Breast epithelium (tissue), 4 donors: Measurements from ENCODE around the gene STIMATE. TPM values are rescaled to one million over a fixed set of nuclear protein-coding genes. Genes with fewer than 3 reads are reported as not detected.

Experiments used
- DNase-seq, 2 donors: peaks; one replicate each; pipeline ENCODE4 v3.0.0-alpha.2; 2019; ENCODE audit warnings: low spot score in 2 of 2
- H3K27ac ChIP-seq, 2 donors: fragments of 200-600 bp; sonication (generic) in 1 of 2; one replicate each; pipeline ENCODE4 v1.5.1; 2016 to 2019; ENCODE audit warnings: mild to moderate bottlenecking in 1 of 2
- H3K27me3 ChIP-seq, 2 donors: fragments of 200-600 bp; sonication (generic) in 1 of 2; one replicate each; pipeline versions ENCODE4 v1.5.1 to v1.6.0; 2017 to 2019; ENCODE audit warnings: control low read depth in 1 of 2, mild to moderate bottlenecking in 1 of 2
- H3K36me3 ChIP-seq: fragments of 200-600 bp; one replicate; pipeline ENCODE4 v1.5.1; 2019
- H3K4me1 ChIP-seq, 2 donors: fragments of 200-600 bp; sonication (generic); one replicate each; pipeline ENCODE4 v1.5.1; 2016 to 2019; ENCODE audit warnings: control low read depth in 1 of 2
- H3K4me3 ChIP-seq, 3 donors: fragments of 200-600 bp; sonication (generic); 1 replicate in 2 of 3; 2 replicates in 1 of 3; pipeline ENCODE4 v1.5.1; 2016 to 2019; ENCODE audit warnings: mild to moderate bottlenecking in 3 of 3, moderate library complexity in 2 of 3
- H3K9me3 ChIP-seq, 2 donors: fragments of 200-600 bp; sonication (generic) in 1 of 2; one replicate each; pipeline ENCODE4 v1.5.1; 2016 to 2019; ENCODE audit warnings: control low read depth in 1 of 2
- POLR2A ChIP-seq: fragments of 450-650 bp; IDR thresholded peaks from one replicate; pipeline ENCODE4 v1.6.1; 2016; ENCODE audit warnings: antibody characterized with exemption, mild to moderate bottlenecking, moderate library complexity
- POLR2AphosphoS5 ChIP-seq, 3 donors: sonication (generic); formaldehyde crosslinking; IDR thresholded peaks; one replicate each; pipeline ENCODE4 v1.6.1; 2017; ENCODE audit warnings: antibody characterized with exemption in 3 of 3
- intact Hi-C: fragments of 100-400 bp; cut with DNase I; formaldehyde crosslinking; loops from one replicate; pipeline ENCODE4 v1.15.1; 2023; ENCODE audit warnings: low total_unique reads
- total RNA-seq, 3 donors: library from RNA; depleted of rRNA; stranded (reverse); fragments of >200 nt; gene quantifications; one replicate each; pipeline ENCODE4 v1.1.0, GENCODE V29; 2016
- TF ChIP-seq, protein P1 (sequence below), 3 donors: fragments of 450-650 bp; IDR thresholded peaks; one replicate each; pipeline ENCODE4 v1.5.1; 2016 to 2017; ENCODE audit warnings: antibody characterized with exemption in 3 of 3, mild to moderate bottlenecking in 3 of 3, moderate library complexity in 3 of 3

The STIMATE gene
- total RNA-seq, 3 donors from 2014 or later = 14.0 to 18.7 (median 14.7) TPM

DNA sequence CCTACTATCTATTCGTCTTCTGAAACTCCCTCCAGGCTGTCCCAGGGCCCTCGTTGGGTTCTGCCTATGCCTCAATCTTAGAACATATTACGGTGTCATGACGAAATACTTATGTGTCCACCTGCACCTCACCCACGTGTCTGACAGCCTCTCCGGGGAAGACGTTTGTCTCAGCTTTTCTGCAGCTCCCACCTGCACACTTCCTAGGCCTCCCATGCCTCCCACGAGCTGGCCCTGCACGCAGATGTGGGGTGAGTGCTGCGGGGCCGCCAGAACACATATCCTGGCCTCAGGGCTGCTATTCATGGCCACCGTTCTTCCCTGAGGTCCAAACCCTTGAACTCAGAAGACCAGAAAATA, 55.4 kb downstream of the STIMATE start:
- H3K4me1 ChIP-seq = no peaks in the 10 kb centered on the region
- DNase-seq = no peak
- H3K36me3 ChIP-seq = no peaks in the 10 kb centered on the region
- no peak for TF ChIP-seq POLR2AphosphoS5 (IDR thresholded peaks at IDR 0.05)
- no peak for TF ChIP-seq POLR2A
- TF ChIP-seq, protein P1, sequence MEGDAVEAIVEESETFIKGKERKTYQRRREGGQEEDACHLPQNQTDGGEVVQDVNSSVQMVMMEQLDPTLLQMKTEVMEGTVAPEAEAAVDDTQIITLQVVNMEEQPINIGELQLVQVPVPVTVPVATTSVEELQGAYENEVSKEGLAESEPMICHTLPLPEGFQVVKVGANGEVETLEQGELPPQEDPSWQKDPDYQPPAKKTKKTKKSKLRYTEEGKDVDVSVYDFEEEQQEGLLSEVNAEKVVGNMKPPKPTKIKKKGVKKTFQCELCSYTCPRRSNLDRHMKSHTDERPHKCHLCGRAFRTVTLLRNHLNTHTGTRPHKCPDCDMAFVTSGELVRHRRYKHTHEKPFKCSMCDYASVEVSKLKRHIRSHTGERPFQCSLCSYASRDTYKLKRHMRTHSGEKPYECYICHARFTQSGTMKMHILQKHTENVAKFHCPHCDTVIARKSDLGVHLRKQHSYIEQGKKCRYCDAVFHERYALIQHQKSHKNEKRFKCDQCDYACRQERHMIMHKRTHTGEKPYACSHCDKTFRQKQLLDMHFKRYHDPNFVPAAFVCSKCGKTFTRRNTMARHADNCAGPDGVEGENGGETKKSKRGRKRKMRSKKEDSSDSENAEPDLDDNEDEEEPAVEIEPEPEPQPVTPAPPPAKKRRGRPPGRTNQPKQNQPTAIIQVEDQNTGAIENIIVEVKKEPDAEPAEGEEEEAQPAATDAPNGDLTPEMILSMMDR (IDR thresholded peaks at IDR 0.05) = no peak
- H3K9me3 ChIP-seq = no peaks in the 10 kb centered on the region
- H3K27me3 ChIP-seq = no peaks in the 10 kb centered on the region
- intact Hi-C loops = no loop called here
- no peak overlapping the region for H3K4me3 ChIP-seq
- H3K27ac ChIP-seq = no peak overlapping the region

- Histone ChIP-seq H3K36me3 (no peaks in the 10 kb centered on the region), H3K27me3 (no peaks in the 10 kb centered on the region), H3K27ac (no peak overlapping the region), H3K4me1 (no peaks in the 10 kb centered on the region), H3K9me3 (no peaks in the 10 kb centered on the region), H3K4me3 (no peak overlapping the region)
- no peak for DNase-seq
- TF ChIP-seq POLR2AphosphoS5 (IDR thresholded peaks at IDR 0.05) (no peak), POLR2A (no peak)
- TF ChIP-seq, protein P1 (IDR thresholded peaks at IDR 0.05) = no peak
- intact Hi-C loops = no loop called here
Observed at GRCh38 chr3:52841211-52841980, 56.0 kb downstream of the STIMATE start.

GRCh38 chr3:52839892-52840545, 57.3 kb downstream of the STIMATE start:
- Histone ChIP-seq H3K4me3 (no peak overlapping the region), H3K9me3 (no peaks in the 10 kb centered on the region), H3K27ac (no peak overlapping the region), H3K4me1 (no peaks in the 10 kb centered on the region), H3K27me3 (no peaks in the 10 kb centered on the region), H3K36me3 (no peaks in the 10 kb centered on the region)
- no peak for TF ChIP-seq POLR2AphosphoS5 (IDR thresholded peaks at IDR 0.05)
- no peak for TF ChIP-seq POLR2A
- TF ChIP-seq, protein P1 (IDR thresholded peaks at IDR 0.05) = no peak
- intact Hi-C loops = no loop called here
- no peak for DNase-seq

DNA sequence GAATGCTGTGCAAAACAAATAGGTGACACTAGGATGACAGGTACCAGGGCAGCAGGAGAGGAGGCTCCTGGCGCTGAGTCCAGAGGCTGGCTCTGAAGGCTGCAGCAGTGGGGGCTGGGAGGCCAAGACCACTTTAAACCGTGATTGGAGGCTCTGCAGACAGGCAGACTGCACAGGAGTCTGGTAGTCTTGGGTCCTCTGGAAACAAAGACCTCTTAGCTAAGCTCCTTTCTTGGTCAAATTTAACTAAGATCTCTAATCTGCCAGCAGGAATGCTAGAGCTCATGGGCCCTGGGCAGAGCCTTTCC, 58.1 kb downstream of the STIMATE start:
- Histone ChIP-seq H3K4me3 (no peak overlapping the region), H3K27me3 (no peaks in the 10 kb centered on the region), H3K27ac (no peak overlapping the region), H3K36me3 (no peaks in the 10 kb centered on the region), H3K9me3 (no peaks in the 10 kb centered on the region), H3K4me1 (no peaks in the 10 kb centered on the region)
- DNase-seq = no peak
- intact Hi-C loops = no loop called here
- TF ChIP-seq POLR2AphosphoS5 (IDR thresholded peaks at IDR 0.05) (no peak), POLR2A (no peak)
- TF ChIP-seq, protein P1 (IDR thresholded peaks at IDR 0.05) = no peak

DNA sequence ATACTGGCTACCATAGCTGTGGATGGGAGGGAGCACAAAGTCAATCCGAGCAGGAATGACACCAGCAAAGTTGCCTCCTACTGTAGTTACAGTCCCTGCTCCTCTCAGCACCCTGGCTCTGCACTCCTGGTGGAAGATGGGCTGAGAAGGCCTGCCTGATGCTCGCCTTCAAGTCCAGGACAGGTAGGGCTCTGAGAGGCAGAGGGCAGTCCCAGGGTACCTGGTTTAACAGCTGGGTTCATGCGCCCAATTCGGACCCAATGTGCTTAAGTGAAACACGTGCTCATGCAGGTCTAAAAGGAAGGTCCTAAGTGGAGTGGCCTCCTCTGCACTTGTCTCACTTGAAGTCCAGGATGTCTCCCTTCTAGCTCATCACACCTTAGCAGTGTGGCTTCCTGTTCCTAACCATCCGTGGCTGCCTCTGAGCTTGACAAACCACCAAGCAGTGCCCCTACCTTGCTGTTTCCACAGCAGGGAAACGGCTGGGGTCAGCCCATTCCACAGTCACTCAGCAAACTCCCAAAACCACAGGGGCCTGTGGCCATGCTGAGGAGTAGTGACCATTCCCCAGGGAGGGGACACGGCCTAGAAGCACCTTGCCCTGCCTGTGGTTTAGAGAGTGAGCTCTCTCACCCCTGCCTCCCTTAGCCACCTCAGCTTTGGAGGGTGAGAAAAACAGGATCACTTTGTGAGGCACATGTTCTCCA, 58.6 kb downstream of the STIMATE start:
- H3K4me1 ChIP-seq = no peaks in the 10 kb centered on the region
- no peaks in the 10 kb centered on the region for H3K27me3 ChIP-seq
- intact Hi-C loops = no loop called here
- H3K36me3 ChIP-seq = no peaks in the 10 kb centered on the region
- TF ChIP-seq POLR2A = no peak
- TF ChIP-seq POLR2AphosphoS5 (IDR thresholded peaks at IDR 0.05) = no peak
- TF ChIP-seq, protein P1 (IDR thresholded peaks at IDR 0.05) = no peak
- no peak for DNase-seq
- H3K27ac ChIP-seq = no peak overlapping the region
- H3K4me3 ChIP-seq = no peak overlapping the region
- no peaks in the 10 kb centered on the region for H3K9me3 ChIP-seq
